ENCODE measurements around the gene PRKCB. TPM values are rescaled to one million over a fixed set of nuclear protein-coding genes. Genes with fewer than 3 reads are reported as not detected.

Gene PRKCB
- total RNA-seq, 2 donors from 2014 or later, result 2.9 to 28.6 TPM

DNA sequence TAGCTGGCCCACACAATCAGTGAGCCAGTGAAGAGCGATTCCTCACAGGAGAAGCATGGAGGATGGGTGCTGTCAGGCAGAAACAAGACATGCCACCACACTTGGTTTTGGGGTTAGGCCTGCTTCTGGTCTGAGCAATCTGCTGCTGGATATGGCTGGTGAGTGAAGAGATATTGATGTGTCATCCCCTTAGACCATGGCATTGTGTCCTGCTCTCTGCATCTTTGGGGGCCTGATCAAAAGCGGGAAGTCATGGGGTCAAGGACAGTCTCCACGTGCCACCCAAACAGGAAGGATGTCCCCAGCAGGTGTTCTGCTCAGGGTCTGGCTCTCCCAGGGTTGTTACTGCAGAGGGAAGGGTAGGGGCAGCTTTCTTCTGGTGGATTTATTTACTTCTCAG, 140.7 kb downstream of the PRKCB start:
- Histone ChIP-seq H3K9me3 (no peaks in the 10 kb centered on the region), H3K36me3 (no peaks in the 10 kb centered on the region), H3K4me1 (replicated peaks) (no peaks in the 10 kb centered on the region), H3K4me3 (no peak overlapping the region), H3K27me3 (replicated peaks; ENCODE audit: insufficient read depth) (no peaks in the 10 kb centered on the region), H3K27ac (no peak overlapping the region)
- no peak for TF ChIP-seq POLR2AphosphoS5 (IDR thresholded peaks at IDR 0.05)
- TF ChIP-seq POLR2A (IDR thresholded peaks at IDR 0.05), result no peak
- TF ChIP-seq, protein P1, sequence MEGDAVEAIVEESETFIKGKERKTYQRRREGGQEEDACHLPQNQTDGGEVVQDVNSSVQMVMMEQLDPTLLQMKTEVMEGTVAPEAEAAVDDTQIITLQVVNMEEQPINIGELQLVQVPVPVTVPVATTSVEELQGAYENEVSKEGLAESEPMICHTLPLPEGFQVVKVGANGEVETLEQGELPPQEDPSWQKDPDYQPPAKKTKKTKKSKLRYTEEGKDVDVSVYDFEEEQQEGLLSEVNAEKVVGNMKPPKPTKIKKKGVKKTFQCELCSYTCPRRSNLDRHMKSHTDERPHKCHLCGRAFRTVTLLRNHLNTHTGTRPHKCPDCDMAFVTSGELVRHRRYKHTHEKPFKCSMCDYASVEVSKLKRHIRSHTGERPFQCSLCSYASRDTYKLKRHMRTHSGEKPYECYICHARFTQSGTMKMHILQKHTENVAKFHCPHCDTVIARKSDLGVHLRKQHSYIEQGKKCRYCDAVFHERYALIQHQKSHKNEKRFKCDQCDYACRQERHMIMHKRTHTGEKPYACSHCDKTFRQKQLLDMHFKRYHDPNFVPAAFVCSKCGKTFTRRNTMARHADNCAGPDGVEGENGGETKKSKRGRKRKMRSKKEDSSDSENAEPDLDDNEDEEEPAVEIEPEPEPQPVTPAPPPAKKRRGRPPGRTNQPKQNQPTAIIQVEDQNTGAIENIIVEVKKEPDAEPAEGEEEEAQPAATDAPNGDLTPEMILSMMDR (IDR thresholded peaks at IDR 0.05), result no peak
- intact Hi-C loops (cut with DNase I), result no loop called here
- no peak for DNase-seq (ENCODE audit: low spot score)
- WGBS, result 69% methylated on average over 3 of the region's 3 CpGs

- 93% methylated on average over 6 of the region's 6 CpGs for WGBS
- H3K9me3 ChIP-seq, result no peaks in the 10 kb centered on the region
- no peaks in the 10 kb centered on the region for H3K36me3 ChIP-seq
- no peak overlapping the region for H3K27ac ChIP-seq
- no peak for TF ChIP-seq POLR2A (IDR thresholded peaks at IDR 0.05)
- TF ChIP-seq, protein P1 (IDR thresholded peaks at IDR 0.05), result no peak
- no peak for TF ChIP-seq POLR2AphosphoS5 (IDR thresholded peaks at IDR 0.05)
- no peak for DNase-seq (ENCODE audit: low spot score)
- intact Hi-C loops (cut with DNase I), result no loop called here
- no peak overlapping the region for H3K4me3 ChIP-seq
- H3K4me1 ChIP-seq (replicated peaks), result no peaks in the 10 kb centered on the region
- no peaks in the 10 kb centered on the region for H3K27me3 ChIP-seq (replicated peaks; ENCODE audit: insufficient read depth)
Measured at GRCh38 chr16:23979441-23979840, 143.7 kb downstream of the PRKCB start.

- intact Hi-C loops (cut with DNase I), result no loop called here
- WGBS, result 91% methylated on average over 4 of the region's 4 CpGs
- Histone ChIP-seq H3K9me3 (no peaks in the 10 kb centered on the region), H3K4me3 (no peak overlapping the region), H3K4me1 (replicated peaks) (no peaks in the 10 kb centered on the region), H3K27me3 (replicated peaks; ENCODE audit: insufficient read depth) (no peaks in the 10 kb centered on the region), H3K27ac (no peak overlapping the region), H3K36me3 (no peaks in the 10 kb centered on the region)
- TF ChIP-seq POLR2AphosphoS5 (IDR thresholded peaks at IDR 0.05), result no peak
- TF ChIP-seq POLR2A (IDR thresholded peaks at IDR 0.05), result no peak
- TF ChIP-seq, protein P1 (IDR thresholded peaks at IDR 0.05), result no peak
- no peak for DNase-seq (ENCODE audit: low spot score)
Measured at GRCh38 chr16:23979982-23980381, 144.2 kb downstream of the PRKCB start.

GRCh38 chr16:23981429-23982399, 145.9 kb downstream of the PRKCB start:
- 72% methylated on average over 4 of the region's 4 CpGs for WGBS
- Histone ChIP-seq H3K9me3 (no peaks in the 10 kb centered on the region), H3K27me3 (replicated peaks; ENCODE audit: insufficient read depth) (no peaks in the 10 kb centered on the region), H3K36me3 (no peaks in the 10 kb centered on the region), H3K4me1 (replicated peaks) (no peaks in the 10 kb centered on the region), H3K27ac (no peak overlapping the region), H3K4me3 (no peak overlapping the region)
- intact Hi-C loops (cut with DNase I), result no loop called here
- DNase-seq (ENCODE audit: low spot score), result no peak
- TF ChIP-seq POLR2A (IDR thresholded peaks at IDR 0.05), result no peak
- no peak for TF ChIP-seq POLR2AphosphoS5 (IDR thresholded peaks at IDR 0.05)
- TF ChIP-seq, protein P1 (IDR thresholded peaks at IDR 0.05), result no peak

- DNase-seq (ENCODE audit: low spot score), result no peak
Measured at GRCh38 chr16:23986455-23986854, 150.7 kb downstream of the PRKCB start.

More at GRCh38 chr16:23986455-23986854, 150.7 kb downstream of the PRKCB start:
- Histone ChIP-seq H3K27ac (no peak overlapping the region), H3K9me3 (no peaks in the 10 kb centered on the region), H3K27me3 (replicated peaks; ENCODE audit: insufficient read depth) (no peaks in the 10 kb centered on the region), H3K4me3 (no peak overlapping the region), H3K4me1 (replicated peaks) (no peaks in the 10 kb centered on the region), H3K36me3 (no peaks in the 10 kb centered on the region)
- intact Hi-C loops (cut with DNase I), result no loop called here
- TF ChIP-seq POLR2AphosphoS5 (IDR thresholded peaks at IDR 0.05), result no peak
- TF ChIP-seq POLR2A (IDR thresholded peaks at IDR 0.05), result no peak
- TF ChIP-seq, protein P1 (IDR thresholded peaks at IDR 0.05), result no peak
- WGBS, result 84% methylated on average over 2 of the region's 2 CpGs
